Body of pancreas (tissue), 4 donors: ENCODE results near the gene EIF5AL1. TPM values are rescaled to one million over a fixed set of nuclear protein-coding genes. Genes with fewer than 3 reads are reported as not detected.
"Not testable (repeated sequence)": the region's sequence is repeated elsewhere in the genome, so short reads cannot be mapped to it uniquely, and the experiment has no call there.

Source experiments
- ATAC-seq: fragments of 150-250 bp; one replicate; pipeline ENCODE4 v1.9.1; 2016
- DNase-seq, 4 donors: peaks; one replicate each; pipeline ENCODE4 v3.0.0-alpha.2; 2019
- H3K27ac ChIP-seq, 4 donors: fragments of 200-600 bp; sonication (generic); 1 replicate in 3 of 4; 2 replicates in 1 of 4; pipeline versions ENCODE4 v1.5.1 to v1.6.1; 2016 to 2019; ENCODE audit warnings: mild to moderate bottlenecking in 1 of 4, mixed read lengths in 1 of 4, moderate library complexity in 1 of 4
- H3K27me3 ChIP-seq, 2 donors: fragments of 200-600 bp; sonication (generic); one replicate each; pipeline ENCODE4 v1.6.0; 2016; ENCODE audit warnings: mild to moderate bottlenecking in 1 of 2
- H3K36me3 ChIP-seq, 2 donors: fragments of 200-600 bp; sonication (generic); replicated peaks in 1 of 2; 2 replicates each; pipeline ENCODE4 v1.5.1; 2016; ENCODE audit warnings: low read depth in 2 of 2; ENCODE audit not compliant: insufficient read depth in 1 of 2
- H3K4me1 ChIP-seq: fragments of 200-600 bp; sonication (generic); one replicate; pipeline ENCODE4 v1.6.0; 2016
- H3K4me3 ChIP-seq, 2 donors: fragments of 200-600 bp; sonication (generic); 1 replicate in 1 of 2; 2 replicates in 1 of 2; pipeline ENCODE4 v1.5.1; 2016 to 2019
- H3K9me3 ChIP-seq, 3 donors: fragments of 200-600 bp; sonication (generic); 1 replicate in 2 of 3; 2 replicates in 1 of 3; pipeline ENCODE4 v1.5.1; 2016
- CTCF ChIP-seq, 7 experiments: fragments of 450-650 bp in 4 of 7; fragments of 200-600 bp in 3 of 7; sonication (generic) in 3 of 7; IDR thresholded peaks; one replicate each; pipeline ENCODE4 v1.5.1; 2016 to 2019; ENCODE audit warnings: antibody characterized with exemption in 7 of 7
- POLR2A ChIP-seq, 3 donors: fragments of 450-650 bp; IDR thresholded peaks; one replicate each; pipeline ENCODE4 v1.6.1; 2016; ENCODE audit warnings: antibody characterized with exemption in 3 of 3, mild to moderate bottlenecking in 2 of 3
- WGBS, 2 donors: methylation state at CpG; one replicate each; pipeline ENCODE4 v1.1.5; 2017; 5-methylcytosine and 5-hydroxymethylcytosine counted together
- intact Hi-C: fragments of 100-400 bp; cut with DNase I; formaldehyde crosslinking; loops from one replicate; pipeline ENCODE4 v1.15.1; 2023
- total RNA-seq, 2 donors: library from RNA; depleted of rRNA; stranded (reverse); fragments of >200 nt; gene quantifications; one replicate each; pipeline ENCODE4 v1.1.0, GENCODE V29; 2016

EIF5AL1 gene
- total RNA-seq, result not detected

- intact Hi-C loops, ATAC-seq: not testable (repeated sequence)
- WGBS, 2 donors, result 87 to 91% methylated on average over 16 of the region's 17 CpGs
Observed at GRCh38 chr10:79511891-79512583, at the start of gene EIF5AL1. TSS of gene EIF5AL1 (plus strand) at chr10:79512533. CDS start at chr10:79512650, 117 bp downstream.

GRCh38 chr10:79463578-79464496 lies 48.5 kb upstream of the EIF5AL1 start:
- intact Hi-C loops, result loop anchor here (5.0 kb wide), 1 partner anchor 87 kb away; no protein-coding TSS in a partner anchor
- Histone ChIP-seq H3K4me3 (no peak overlapping the region), H3K27me3 (no peaks in the 10 kb centered on the region), H3K27ac (no peak overlapping the region), H3K36me3 (no peaks in the 10 kb centered on the region), H3K4me1 (peaks cover 10% of the 10 kb centered on the region), H3K9me3 (no peaks in the 10 kb centered on the region)
- 75 to 83% methylated on average over 6 to 10 of the region's 10 CpGs for WGBS, 2 donors
- DNase-seq, result peak in 3 of 4 donors; percentile 18 to 39 (median 24)
- TF ChIP-seq CTCF (IDR thresholded peaks at IDR 0.05), result no peak
- TF ChIP-seq POLR2A (IDR thresholded peaks at IDR 0.05), result no peak
- no peak for ATAC-seq

More at GRCh38 chr10:79511891-79512583, at the start of gene EIF5AL1:
- H3K4me3 ChIP-seq, H3K9me3 ChIP-seq, H3K4me1 ChIP-seq, H3K36me3 ChIP-seq, DNase-seq, H3K27me3 ChIP-seq, H3K27ac ChIP-seq: not testable (repeated sequence)

GRCh38 chr10:79465341-79465740 lies 47.0 kb upstream of the EIF5AL1 start:
- ATAC-seq, result no peak
- Histone ChIP-seq H3K4me1 (peaks cover 10% of the 10 kb centered on the region), H3K27ac (no peak overlapping the region), H3K4me3 (no peak overlapping the region), H3K9me3 (no peaks in the 10 kb centered on the region), H3K36me3 (no peaks in the 10 kb centered on the region), H3K27me3 (no peaks in the 10 kb centered on the region)
- WGBS, 2 donors, result 92 to 96% methylated on average over 3 of the region's 3 CpGs
- intact Hi-C loops, result no loop called here
- peak in 1 of 4 donors; percentile 5 for DNase-seq
- TF ChIP-seq CTCF (IDR thresholded peaks at IDR 0.05) (no peak), POLR2A (IDR thresholded peaks at IDR 0.05) (no peak)

- intact Hi-C loops, result no loop called here
- Histone ChIP-seq H3K27me3 (no peaks in the 10 kb centered on the region), H3K27ac (peak overlapping the region in 1 of 4 donors; percentile 29), H3K4me3 (no peak overlapping the region), H3K9me3 (no peaks in the 10 kb centered on the region), H3K4me1 (peaks cover 10% of the 10 kb centered on the region), H3K36me3 (no peaks in the 10 kb centered on the region)
- DNase-seq (peak in 1 of 4 donors; percentile 5), ATAC-seq (peak; percentile 4)
- 56 to 58% methylated on average over 3 of the region's 3 CpGs for WGBS, 2 donors
- TF ChIP-seq CTCF (IDR thresholded peaks at IDR 0.05) (no peak), POLR2A (IDR thresholded peaks at IDR 0.05) (no peak)
Observed at GRCh38 chr10:79468015-79468560, 44.2 kb upstream of the EIF5AL1 start.
